ENCODE data around the gene DCUN1D4. TPM values are rescaled to one million over a fixed set of nuclear protein-coding genes. Genes with fewer than 3 reads are reported as not detected.

The DCUN1D4 gene
- total RNA-seq, 2 donors from 2014 or later, result 23.0 to 49.1 TPM

- WGBS, result 78% methylated on average over 2 of the region's 2 CpGs
- Histone ChIP-seq H3K4me1 (replicated peaks) (no peaks in the 10 kb centered on the region), H3K36me3 (no peaks in the 10 kb centered on the region), H3K4me3 (no peak overlapping the region), H3K27me3 (replicated peaks; ENCODE audit: insufficient read depth) (no peaks in the 10 kb centered on the region), H3K9me3 (no peaks in the 10 kb centered on the region), H3K27ac (no peak overlapping the region)
- TF ChIP-seq CTCF (IDR thresholded peaks at IDR 0.05) (no peak), POLR2AphosphoS5 (IDR thresholded peaks at IDR 0.05) (no peak), POLR2A (IDR thresholded peaks at IDR 0.05) (no peak)
- intact Hi-C loops (cut with DNase I), result no loop called here
- no peak for DNase-seq (ENCODE audit: low spot score)
These were observed 115.4 kb downstream of the DCUN1D4 start for GRCh38 chr4:51958199-51958968.

- H3K9me3 ChIP-seq, result no peaks in the 10 kb centered on the region
- 32% methylated on average over 4 of the region's 4 CpGs for WGBS
- no peak overlapping the region for H3K4me3 ChIP-seq
- no peaks in the 10 kb centered on the region for H3K36me3 ChIP-seq
- TF ChIP-seq POLR2AphosphoS5 (IDR thresholded peaks at IDR 0.05) (no peak), POLR2A (IDR thresholded peaks at IDR 0.05) (no peak), CTCF (IDR thresholded peaks at IDR 0.05) (no peak)
- no peaks in the 10 kb centered on the region for H3K27me3 ChIP-seq (replicated peaks; ENCODE audit: insufficient read depth)
- H3K27ac ChIP-seq, result no peak overlapping the region
- no peak for DNase-seq (ENCODE audit: low spot score)
- intact Hi-C loops (cut with DNase I), result no loop called here
- H3K4me1 ChIP-seq (replicated peaks), result no peaks in the 10 kb centered on the region
These were observed 117.5 kb downstream of the DCUN1D4 start for GRCh38 chr4:51960486-51960885.

- H3K4me1 ChIP-seq (replicated peaks), result no peaks in the 10 kb centered on the region
- TF ChIP-seq POLR2AphosphoS5 (IDR thresholded peaks at IDR 0.05) (no peak), POLR2A (IDR thresholded peaks at IDR 0.05) (no peak), CTCF (IDR thresholded peaks at IDR 0.05) (no peak)
- H3K9me3 ChIP-seq, result no peaks in the 10 kb centered on the region
- WGBS, result 65% methylated on average over 4 of the region's 4 CpGs
- H3K27me3 ChIP-seq (replicated peaks; ENCODE audit: insufficient read depth), result no peaks in the 10 kb centered on the region
- H3K4me3 ChIP-seq, result no peak overlapping the region
- H3K36me3 ChIP-seq, result no peaks in the 10 kb centered on the region
- no peak for DNase-seq (ENCODE audit: low spot score)
- intact Hi-C loops (cut with DNase I), result no loop called here
- H3K27ac ChIP-seq, result no peak overlapping the region
These were observed 121.0 kb downstream of the DCUN1D4 start for GRCh38 chr4:51963841-51964517.

GRCh38 chr4:51965862-51966261 lies 122.9 kb downstream of the DCUN1D4 start:
- TF ChIP-seq POLR2AphosphoS5 (IDR thresholded peaks at IDR 0.05) (no peak), CTCF (IDR thresholded peaks at IDR 0.05) (no peak), POLR2A (IDR thresholded peaks at IDR 0.05) (no peak)
- H3K27ac ChIP-seq, result no peak overlapping the region
- intact Hi-C loops (cut with DNase I), result no loop called here
- no peaks in the 10 kb centered on the region for H3K27me3 ChIP-seq (replicated peaks; ENCODE audit: insufficient read depth)
- no peaks in the 10 kb centered on the region for H3K4me1 ChIP-seq (replicated peaks)
- H3K9me3 ChIP-seq, result no peaks in the 10 kb centered on the region
- no peak overlapping the region for H3K4me3 ChIP-seq
- 81% methylated on average over 1 of the region's 1 CpG for WGBS
- H3K36me3 ChIP-seq, result no peaks in the 10 kb centered on the region
- no peak for DNase-seq (ENCODE audit: low spot score)

Other genes starting within 250 kb of the DCUN1D4 start
- gene LRRC66, start 177.2 kb downstream of the DCUN1D4 start, total RNA-seq, result under 1 TPM in 1 of 2 donors, not detected in 1; 0.23 TPM
- gene SGCB, start 195.1 kb downstream of the DCUN1D4 start, total RNA-seq, result 10 to 100 TPM; 17.1 to 44.0 TPM
- 10 to 100 TPM in 1 of 2 donors, 1 to 10 TPM in 1; 8.1 to 16.6 TPM for gene SPATA18, start 208.2 kb downstream of the DCUN1D4 start, total RNA-seq